Measurements from ENCODE around the gene LMO1. TPM values are rescaled to one million over a fixed set of nuclear protein-coding genes. Genes with fewer than 3 reads are reported as not detected.

Gene LMO1
- total and polyA plus RNA-seq, 4 donors: not detected

DNA sequence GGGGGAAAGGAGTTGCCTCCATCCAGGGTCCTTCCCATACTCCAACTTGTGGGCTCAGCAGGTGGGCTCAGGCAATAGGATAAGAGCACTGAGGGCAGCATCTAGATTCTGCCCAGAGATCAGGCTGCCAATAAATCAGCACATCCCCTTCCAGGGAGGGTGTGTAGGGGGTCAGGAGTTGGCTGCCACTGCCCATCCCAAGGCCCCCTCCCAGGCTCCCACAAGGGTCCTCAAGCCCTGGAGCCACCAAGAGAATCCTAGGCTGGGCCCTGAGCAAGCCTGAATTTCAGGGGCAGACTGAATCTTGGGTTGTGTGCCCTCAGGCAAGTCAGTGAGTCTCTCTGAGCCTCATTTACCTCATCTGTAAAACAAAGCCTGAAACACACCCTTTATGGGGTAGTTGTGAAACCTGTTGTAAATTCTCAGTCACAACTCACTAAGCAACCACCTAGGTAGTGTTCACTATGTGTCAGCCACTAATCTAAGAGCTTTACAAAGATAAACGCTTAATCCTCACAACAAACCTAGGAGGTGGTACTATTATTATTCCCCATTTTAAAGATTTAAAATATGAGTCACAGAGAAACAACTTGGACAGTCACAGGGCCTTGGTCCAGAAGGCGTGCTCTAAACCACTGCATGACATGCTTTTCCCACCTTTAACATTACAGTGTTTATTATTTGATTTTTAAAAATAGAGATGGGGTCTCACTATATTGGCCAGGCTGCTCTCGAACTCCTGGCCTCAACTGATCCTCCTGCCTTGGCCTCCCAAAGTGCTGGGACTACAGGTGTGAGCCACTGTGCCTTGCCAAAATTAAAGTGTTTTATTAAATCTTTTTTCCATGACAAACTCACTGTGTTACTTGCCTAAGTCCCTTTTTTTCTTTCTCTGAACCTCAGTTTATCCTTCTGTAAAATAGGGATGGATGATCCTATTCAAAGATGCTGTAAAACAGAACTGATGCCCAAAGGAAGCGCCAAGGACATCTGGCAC is 36.2 kb downstream of the LMO1 start:
- Histone ChIP-seq H3K36me3 (ENCODE audit: control insufficient read depth in 4 of 4, insufficient read depth in 3 of 4, low read depth in 1 of 4, low read length in 3 of 4) (no peaks in the 10 kb centered on the region), H3K4me1 (ENCODE audit: control insufficient read depth in 4 of 4, insufficient read depth in 4 of 4, low read length in 3 of 4) (no peaks in the 10 kb centered on the region), H3K27ac (ENCODE audit: low read depth in 1 of 2, low read length in 2 of 2) (no peak overlapping the region), H3K9ac (ENCODE audit: low read depth in 1 of 2, low read length in 2 of 2) (no peak overlapping the region), H3K4me3 (ENCODE audit: low read depth in 1 of 3, low read length in 3 of 3) (no peak overlapping the region), H3K27me3 (ENCODE audit: control insufficient read depth in 4 of 4, insufficient read depth in 4 of 4, low read length in 3 of 4) (no peaks in the 10 kb centered on the region), H3K9me3 (ENCODE audit: control insufficient read depth in 4 of 4, low read length in 3 of 4) (no peaks in the 10 kb centered on the region)
- DNase-seq (ENCODE audit: low spot score): no peak
- 92% methylated on average over 4 of the region's 4 CpGs for WGBS
- no peak for TF ChIP-seq REST (IDR thresholded peaks at IDR 0.05)
- no peak for TF ChIP-seq EGR1 (IDR thresholded peaks at IDR 0.05; ENCODE audit: low read depth in 2 of 2)
- TF ChIP-seq JUND (IDR thresholded peaks at IDR 0.05): no peak

GRCh38 chr11:8225589-8226036 is 38.1 kb downstream of the LMO1 start:
- no peaks in the 10 kb centered on the region for H3K4me1 ChIP-seq (ENCODE audit: control insufficient read depth in 4 of 4, insufficient read depth in 4 of 4, low read length in 3 of 4)
- H3K4me3 ChIP-seq (ENCODE audit: low read depth in 1 of 3, low read length in 3 of 3): no peak overlapping the region
- WGBS: 9% methylated on average over 8 of the region's 8 CpGs
- no peak overlapping the region for H3K9ac ChIP-seq (ENCODE audit: low read depth in 1 of 2, low read length in 2 of 2)
- no peaks in the 10 kb centered on the region for H3K36me3 ChIP-seq (ENCODE audit: control insufficient read depth in 4 of 4, insufficient read depth in 3 of 4, low read depth in 1 of 4, low read length in 3 of 4)
- DNase-seq (ENCODE audit: low spot score): peak; percentile 83
- H3K27ac ChIP-seq (ENCODE audit: low read depth in 1 of 2, low read length in 2 of 2): no peak overlapping the region
- no peaks in the 10 kb centered on the region for H3K27me3 ChIP-seq (ENCODE audit: control insufficient read depth in 4 of 4, insufficient read depth in 4 of 4, low read length in 3 of 4)
- TF ChIP-seq REST (IDR thresholded peaks at IDR 0.05): no peak
- TF ChIP-seq RAD21 (IDR thresholded peaks at IDR 0.05): peak; percentile 77 to 86
- TF ChIP-seq NR2F2 (IDR thresholded peaks at IDR 0.05): no peak
- TF ChIP-seq HNF4A (conservative IDR thresholded peaks at IDR 0.05): no peak
- TF ChIP-seq CTCF (IDR thresholded peaks at IDR 0.05; ENCODE audit: low read depth, low read length, missing input control): peak; percentile 78
- no peak for TF ChIP-seq GABPA (IDR thresholded peaks at IDR 0.05 in 1 of 2, conservative IDR thresholded peaks at IDR 0.05 in 1 of 2)
- no peak for TF ChIP-seq TAF1 (conservative IDR thresholded peaks at IDR 0.05)
- no peak for TF ChIP-seq HNF4G (IDR thresholded peaks at IDR 0.05)
- TF ChIP-seq MAX (IDR thresholded peaks at IDR 0.05): no peak
- TF ChIP-seq, protein P1, sequence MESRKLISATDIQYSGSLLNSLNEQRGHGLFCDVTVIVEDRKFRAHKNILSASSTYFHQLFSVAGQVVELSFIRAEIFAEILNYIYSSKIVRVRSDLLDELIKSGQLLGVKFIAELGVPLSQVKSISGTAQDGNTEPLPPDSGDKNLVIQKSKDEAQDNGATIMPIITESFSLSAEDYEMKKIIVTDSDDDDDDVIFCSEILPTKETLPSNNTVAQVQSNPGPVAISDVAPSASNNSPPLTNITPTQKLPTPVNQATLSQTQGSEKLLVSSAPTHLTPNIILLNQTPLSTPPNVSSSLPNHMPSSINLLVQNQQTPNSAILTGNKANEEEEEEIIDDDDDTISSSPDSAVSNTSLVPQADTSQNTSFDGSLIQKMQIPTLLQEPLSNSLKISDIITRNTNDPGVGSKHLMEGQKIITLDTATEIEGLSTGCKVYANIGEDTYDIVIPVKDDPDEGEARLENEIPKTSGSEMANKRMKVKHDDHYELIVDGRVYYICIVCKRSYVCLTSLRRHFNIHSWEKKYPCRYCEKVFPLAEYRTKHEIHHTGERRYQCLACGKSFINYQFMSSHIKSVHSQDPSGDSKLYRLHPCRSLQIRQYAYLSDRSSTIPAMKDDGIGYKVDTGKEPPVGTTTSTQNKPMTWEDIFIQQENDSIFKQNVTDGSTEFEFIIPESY (IDR thresholded peaks at IDR 0.05): no peak
- TF ChIP-seq EGR1 (IDR thresholded peaks at IDR 0.05; ENCODE audit: low read depth in 2 of 2): no peak
- TF ChIP-seq SP1 (IDR thresholded peaks at IDR 0.05): no peak
- H3K9me3 ChIP-seq (ENCODE audit: control insufficient read depth in 4 of 4, low read length in 3 of 4): no peaks in the 10 kb centered on the region
